SKM-1 treated with dmso at 0.1 percent for 144 hours (cell line): ENCODE results near the gene JMJD6.
"Not testable (repeated sequence)": the region's sequence is repeated elsewhere in the genome, so short reads cannot be mapped to it uniquely, and the experiment has no call there.

Experiments
- DNase-seq: peaks from one replicate; lab custom pipeline; 2025; ENCODE audit not compliant: unreplicated experiment; lab: John Stamatoyannopoulos, UW

The JMJD6 gene

DNA sequence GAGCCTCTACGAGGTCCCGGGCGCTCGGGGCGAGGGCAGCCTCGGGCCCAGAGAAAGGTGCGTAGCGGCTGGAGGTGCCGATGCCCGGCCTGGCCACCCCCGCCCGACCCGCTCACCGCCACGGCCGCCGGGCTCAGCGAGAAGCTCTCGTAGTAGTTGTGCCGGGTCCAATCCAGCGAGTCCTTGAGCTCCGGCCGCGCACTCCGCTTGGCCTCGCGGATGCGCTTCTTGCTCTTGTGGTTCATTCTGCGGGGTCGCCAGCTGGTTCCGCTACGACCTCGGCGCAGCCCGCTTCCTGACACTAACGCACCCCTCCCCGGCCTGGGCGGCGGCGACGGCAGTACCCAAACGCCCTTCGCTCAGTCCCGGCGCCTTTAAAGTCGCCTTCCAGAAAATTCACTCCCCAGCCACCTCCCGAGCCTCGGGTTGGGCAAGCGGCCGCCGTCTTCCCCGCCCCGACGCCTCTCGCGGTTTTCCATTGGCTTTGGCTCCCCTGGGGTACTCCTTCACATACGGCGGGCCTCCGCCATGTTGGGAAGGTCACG, at the start of gene JMJD6:
TSS of gene JMJD6 (minus strand) at position 376 of the 545 bp plus-strand sequence. CDS start at position 245, 131 bp downstream.
- peak; percentile 97 for DNase-seq

DNA sequence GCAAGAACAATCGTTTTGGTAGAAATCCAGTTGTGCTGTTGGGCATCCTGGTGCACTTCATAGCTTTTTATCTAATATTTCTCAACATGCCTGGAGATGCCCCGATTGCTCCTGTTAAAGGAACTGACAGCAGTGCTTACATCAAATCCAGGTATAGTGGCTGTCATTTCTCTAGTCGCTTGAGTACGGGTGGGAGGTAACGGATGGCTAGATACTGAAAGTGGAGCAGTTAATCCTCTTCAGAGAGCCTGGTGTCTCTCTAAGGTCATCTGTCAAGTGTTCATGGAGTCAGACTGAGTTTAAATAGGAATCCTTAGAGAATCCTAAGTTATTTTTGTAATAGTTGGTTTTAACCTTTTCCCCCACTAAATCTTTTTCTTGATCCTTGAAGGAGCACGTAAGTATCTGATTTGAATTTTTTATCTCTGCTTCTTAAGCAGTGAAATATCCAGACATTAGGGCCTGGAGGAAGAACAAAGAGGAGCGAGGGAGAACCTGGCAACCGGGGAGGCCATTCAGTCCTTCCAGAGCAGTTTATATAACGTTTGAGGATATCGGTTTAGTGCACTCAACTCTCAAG, 48.7 kb upstream of the JMJD6 start:
- DNase-seq = no peak

DNA sequence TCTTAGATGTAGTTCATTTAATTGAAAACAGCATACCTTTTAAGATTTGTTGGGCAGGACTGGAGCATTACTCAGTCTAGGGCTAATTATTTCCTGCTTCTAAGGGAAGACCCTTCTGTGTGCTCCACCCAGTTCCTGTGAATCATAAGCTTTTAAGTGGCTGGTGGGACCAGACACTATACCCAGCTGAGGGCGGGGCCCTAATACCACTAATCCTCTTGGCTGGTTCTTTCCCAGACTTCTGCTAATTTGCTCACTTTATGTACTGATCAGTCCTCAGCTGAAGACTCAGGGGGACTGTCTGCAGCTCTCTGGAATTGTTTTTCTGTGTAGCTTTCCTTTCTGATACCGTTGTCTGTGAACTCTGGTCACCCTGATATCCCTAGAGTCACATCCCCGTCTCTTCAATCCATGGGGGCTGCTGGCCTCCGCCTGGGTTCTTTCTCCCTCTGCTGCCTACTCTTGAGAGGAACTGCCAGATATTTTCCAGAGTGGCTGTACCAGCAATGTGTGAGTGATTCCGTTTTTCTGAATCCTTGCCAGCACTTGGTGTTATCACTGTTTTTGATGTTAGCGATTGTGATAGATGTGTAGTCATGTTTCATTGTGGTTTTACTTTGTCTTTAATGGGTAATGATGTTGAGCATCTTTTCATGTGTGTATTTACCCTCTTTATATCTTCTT, 46.6 kb upstream of the JMJD6 start:
- no peak for DNase-seq

DNA sequence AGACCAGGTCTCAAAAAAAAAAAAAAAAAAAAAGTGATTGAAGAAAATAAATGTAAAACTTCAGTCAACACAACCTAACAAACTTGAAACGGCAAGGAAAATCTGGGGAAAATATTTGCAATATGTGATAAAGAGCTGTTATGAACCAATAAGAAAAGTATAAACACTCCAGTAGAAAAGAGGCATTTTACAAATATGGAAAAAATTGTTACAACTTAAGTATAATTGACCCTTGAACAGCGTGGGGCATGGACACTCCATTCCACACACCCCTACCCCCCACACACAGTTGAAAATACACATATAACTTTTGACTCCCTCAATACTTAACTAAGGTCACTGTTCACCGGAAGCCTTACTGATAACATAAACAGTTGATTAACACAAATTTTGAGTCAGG, 32.2 kb upstream of the JMJD6 start:
- no peak for DNase-seq

DNA sequence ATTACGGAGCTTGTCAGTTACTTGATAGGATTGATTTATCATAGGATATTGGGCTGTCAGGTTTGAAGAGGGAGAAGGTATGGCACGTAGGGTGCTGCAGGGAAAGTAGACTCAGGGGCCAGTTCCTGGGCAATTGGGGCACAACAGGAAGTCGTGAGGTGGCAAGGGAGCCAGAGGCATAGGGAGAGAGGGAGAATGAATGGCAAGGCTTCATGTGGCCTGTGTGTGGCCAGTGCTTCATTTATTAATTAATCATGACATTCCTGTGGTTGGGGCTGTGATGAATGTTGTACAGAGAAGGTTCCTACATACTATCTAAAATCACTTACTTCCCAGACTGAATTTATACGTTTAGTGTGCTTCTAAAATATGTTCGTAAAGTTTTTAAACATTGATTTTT, 30.9 kb upstream of the JMJD6 start:
- no peak for DNase-seq

DNA sequence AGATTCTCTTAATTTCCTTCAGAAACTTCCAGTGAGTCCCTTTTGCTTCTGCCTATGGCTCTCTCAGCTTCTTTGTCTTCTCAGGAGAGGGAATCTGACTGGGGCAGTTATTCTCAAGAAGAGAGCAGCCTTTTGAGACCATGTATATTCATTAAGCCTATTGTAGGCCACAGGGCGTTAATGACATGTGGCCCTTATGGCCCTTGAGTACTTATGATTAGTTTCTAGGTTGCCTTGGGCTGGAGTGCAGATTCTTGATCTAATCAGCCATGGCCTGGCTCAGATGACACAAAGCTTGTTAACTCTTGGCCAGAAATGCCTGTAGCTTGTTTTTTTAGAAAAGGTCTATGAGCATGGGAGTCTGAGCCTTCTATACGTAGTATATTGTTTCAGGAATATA, 28.9 kb upstream of the JMJD6 start:
- no peak for DNase-seq

DNA sequence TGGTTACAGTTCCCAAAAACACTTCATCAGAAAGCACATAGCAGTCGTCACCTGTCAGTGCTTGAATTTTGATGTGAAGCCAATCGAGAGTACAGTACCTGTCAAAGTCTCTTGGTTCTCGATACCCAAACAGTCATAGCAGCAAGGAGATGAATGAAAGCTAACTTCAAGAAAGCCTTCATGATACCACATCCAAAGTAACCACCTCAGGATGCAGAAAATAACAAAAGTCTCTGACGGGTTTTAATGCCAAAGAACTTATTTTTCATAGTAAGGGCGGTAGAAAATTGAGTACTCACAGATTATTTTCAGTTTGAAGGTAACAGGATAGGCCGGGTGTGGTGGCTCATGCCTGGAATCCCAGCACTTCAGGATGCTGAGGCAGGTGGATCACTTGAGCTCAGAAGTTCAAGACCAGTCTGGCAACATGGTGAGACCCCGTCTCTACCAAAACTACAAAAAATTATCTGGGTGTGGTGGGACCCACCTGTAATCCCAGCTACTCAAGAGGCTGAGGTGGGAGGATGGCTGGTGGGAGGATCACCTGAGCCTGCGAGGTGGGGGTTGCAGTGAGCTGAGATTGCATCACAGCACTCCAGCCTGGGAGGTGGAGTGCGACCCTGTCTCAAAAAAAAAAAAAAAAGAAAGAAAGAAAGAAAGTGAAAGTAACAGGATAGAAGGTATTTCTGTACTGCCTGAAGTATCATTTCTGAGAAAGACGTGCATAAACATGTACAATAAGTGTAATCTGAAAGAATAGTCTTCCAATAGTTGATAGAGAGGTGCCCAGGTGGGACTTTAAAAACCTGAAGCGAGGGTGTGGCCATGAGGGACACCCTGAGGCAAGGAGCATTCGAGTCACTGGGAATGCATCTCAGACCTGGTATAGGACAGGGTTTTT, 26.9 kb upstream of the JMJD6 start:
- DNase-seq = no peak

DNA sequence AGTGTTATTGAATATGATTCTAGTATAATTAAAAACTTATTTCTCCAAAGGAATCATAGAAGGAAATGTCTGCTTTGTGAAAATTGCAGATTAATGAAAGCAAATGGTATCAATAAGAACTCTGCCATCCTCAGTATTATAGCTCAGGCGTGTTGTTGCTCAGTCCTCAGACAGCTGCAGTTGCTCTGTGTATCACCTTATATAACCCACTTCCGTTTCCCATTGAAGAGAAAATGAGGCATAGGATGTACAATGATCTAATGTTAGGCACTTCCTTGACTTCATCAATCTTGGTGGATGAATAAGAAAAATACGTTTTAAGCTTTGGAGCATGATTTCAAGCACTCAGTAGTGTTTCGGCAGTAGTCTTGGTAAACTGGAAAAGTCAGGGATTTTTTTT, 25.6 kb upstream of the JMJD6 start:
- no peak for DNase-seq

DNA sequence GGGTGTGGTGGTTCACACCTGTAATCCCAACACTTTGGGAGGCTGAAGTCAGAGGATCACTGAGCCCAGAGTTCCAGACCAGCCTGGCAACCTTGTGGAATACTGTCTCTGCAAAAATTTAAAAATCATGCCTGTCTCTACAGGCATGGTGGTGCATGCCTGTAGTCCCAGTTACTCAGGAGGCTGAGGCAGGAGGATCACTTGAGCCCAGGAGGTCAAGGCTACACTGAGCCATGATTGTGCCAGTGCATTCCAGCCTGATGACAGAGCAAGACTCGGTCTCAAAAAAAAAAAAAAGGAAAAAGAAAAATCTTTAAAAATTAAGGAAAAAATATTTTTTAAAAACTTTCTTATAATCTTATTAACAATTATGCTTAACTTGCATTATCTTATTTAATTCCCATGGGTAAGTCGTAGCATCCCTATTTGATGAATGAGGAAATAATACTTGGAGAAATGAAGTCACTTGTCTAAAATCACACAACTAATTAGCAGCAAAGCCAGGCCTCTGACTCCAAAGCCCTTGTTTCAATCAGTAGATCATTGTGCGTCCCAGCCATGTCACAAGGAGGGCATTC, 25.1 kb upstream of the JMJD6 start:
- DNase-seq = no peak

DNA sequence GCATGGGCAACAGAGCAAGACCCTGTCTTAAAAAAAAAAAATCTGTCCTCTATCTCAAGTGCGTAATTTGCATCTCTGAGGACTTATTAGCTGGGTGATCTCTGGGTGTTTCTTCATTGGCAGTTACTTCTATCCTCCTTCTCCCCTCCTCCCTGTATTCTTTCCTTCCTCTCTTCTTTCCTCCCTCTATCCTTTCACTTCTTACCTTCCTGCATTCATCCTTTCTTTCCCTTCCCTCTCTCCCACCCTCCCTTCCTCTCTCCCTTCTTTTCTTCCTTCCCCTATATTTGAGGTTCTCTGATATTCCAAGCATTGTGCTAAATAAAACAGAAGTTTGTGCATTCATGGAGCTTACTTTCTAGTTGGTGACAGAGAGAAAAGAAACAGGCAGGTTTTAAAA, 22.3 kb upstream of the JMJD6 start:
- DNase-seq = no peak

DNA sequence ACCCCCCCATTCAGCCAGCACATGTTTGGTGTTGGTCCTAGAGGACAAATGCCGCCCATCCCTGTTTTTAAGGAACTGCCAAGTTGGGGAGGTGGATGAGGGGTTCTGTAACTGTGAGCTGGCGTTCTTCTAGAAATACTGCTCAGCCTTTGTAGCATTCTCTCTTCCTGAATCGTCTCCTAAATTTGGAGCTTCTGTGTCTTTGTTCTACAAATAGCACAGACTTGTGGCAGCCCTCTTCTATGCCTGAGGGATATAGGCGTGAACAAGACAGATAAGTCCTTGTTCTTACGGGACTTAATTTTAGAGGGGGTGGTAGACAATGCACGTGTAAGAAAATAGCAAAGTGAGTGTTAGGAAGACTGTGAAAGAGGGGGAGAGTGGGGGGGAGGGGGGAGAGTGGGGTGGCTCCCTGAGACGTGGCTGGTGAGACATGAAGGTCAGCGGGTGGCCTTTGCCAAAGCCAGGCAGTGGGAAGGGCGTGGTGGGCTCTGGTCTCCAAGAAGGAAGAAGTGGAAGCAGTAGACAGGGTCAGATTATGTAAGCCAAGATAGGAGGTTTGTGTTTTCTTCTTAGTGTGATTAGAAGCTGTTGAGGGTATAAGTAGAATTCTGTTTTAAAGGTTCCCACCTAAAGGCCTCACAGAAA, 21.4 kb upstream of the JMJD6 start:
- no peak for DNase-seq

DNA sequence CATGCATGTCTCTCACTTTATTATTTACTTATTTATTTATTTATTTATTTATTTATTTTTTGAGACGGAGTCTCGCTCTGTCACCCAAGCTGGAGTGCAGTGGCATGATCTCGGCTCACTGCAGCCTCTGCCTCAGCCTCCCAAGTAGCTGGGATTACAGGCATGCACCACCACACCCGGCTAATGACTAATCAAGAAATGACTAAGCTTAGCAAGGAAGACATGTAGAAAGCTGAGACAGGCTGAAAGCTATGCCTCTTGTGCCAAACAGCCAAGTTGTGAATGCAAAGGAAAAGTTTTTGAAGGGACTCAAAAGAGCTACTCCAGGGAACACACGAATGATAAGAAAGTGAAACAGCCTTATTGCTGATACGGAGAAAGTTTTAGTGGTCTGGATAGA, 19.4 kb upstream of the JMJD6 start:
- DNase-seq = not testable (repeated sequence)

DNA sequence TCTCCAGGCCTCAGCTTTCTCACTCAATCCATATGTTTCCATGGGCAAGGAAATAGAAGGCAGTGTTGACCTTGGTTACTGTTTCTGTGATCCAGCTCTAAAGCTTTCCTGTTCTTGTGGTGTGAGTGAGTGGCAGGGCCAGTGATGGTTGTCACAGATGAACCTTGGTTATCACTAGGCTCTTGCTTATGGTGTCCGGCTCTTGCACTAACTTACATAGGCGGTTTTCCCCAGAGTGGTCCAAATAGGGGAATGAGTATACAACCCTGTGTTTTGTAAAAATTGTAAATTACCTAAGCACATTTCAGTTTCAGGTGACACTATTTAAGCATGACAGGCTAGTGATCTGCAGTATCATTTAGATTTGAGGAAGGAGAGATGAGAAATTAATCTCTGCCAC, 18.3 kb upstream of the JMJD6 start:
- no peak for DNase-seq

DNA sequence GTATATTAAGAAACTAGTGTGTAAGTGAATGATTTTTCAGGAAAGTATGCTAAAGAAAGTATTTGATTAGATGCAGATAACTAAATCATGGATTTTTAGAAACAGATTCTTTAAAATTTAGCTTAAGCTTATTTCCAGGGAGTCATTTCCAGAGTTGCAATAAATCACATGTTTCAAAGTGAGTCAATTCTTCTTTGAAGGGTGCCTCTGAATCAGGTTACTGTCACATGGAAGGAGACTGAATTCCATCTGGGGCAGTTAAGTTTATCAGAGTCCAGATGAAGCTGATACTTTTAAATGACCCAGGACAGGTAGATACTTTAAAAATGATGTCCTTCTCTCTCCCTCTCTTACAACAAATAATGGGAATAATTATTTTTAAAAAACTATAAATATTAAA, 16.6 kb upstream of the JMJD6 start:
- DNase-seq = no peak

DNA sequence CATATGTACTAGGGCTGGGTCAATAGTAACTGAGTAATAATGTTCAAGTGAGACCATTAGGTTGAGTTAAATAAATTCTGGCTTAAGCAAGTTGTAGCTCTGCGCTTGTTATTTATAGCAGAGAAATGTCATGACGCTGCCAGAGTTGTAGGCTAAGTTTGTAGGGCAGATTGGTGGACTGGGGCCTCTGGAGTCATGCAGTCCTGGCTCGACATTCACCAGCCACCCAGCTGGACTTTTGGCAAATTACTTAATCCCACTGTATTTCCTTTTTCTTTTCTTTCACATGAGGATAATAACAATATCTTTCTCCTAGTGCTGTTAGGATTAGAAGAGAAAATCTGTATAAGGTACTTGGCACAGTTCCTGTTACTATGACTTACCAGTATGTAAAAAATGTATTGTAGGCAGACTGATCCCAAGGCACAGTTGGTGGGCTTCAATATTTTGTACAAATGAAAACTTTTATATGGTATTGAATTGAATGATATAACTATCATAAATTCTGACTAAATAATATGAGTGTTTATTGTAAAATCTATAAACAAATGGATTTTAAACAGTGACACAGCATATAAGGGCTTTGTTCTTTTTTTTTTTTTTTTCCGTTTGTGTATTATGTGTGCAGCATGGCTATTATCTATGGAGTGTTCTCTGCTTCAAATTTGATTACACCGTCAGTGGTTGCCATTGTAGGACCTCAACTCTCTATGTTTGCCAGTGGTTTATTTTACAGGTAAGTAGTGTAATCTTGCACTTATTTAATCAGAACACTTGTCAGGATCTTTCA, 14.1 kb upstream of the JMJD6 start:
- no peak for DNase-seq

DNA sequence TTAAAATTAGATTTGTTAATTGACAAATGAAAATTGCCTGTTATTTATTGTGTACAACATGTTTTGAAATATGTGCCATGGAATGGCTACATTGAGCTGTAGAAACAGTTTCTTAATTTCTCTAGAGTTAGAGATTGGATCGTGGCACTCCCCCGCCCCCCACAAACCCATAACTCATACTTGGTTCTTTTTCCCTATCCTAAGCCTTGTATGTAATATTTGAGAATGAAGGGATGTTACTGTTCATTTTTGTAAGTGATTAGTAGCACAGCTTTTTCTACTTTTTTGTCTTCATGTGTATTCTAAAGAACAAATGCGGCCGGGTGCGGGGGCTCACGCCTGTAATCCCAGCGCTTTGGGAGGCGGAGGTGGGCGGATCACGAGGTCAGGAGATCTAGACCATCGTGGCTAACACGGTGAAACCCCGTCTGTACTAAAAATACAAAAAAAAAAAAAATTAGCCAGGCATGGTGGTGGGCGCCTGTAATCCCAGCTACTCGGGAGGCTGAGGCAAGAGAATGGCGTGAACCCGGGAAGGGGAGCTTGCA, 13.2 kb upstream of the JMJD6 start:
- DNase-seq = not testable (repeated sequence)

DNA sequence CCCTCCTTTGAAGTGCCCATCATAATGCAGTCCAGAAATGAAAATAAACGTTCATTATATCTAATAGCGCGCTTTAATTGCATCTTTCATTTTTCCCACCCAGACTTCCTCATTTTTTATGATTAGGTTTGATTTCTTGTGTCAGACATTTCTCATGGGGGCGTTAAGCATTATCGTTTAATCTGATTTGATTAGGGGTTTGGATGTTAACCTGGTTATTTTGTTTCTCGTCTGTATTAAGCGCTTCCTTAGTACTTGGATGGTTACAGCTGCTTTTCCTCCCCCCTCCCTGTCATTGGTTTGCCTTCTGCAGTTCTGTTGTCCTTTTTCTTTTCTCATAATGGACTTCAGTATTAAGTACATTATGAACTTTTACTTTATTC, 12.1 kb upstream of the JMJD6 start:
- DNase-seq = no peak

DNA sequence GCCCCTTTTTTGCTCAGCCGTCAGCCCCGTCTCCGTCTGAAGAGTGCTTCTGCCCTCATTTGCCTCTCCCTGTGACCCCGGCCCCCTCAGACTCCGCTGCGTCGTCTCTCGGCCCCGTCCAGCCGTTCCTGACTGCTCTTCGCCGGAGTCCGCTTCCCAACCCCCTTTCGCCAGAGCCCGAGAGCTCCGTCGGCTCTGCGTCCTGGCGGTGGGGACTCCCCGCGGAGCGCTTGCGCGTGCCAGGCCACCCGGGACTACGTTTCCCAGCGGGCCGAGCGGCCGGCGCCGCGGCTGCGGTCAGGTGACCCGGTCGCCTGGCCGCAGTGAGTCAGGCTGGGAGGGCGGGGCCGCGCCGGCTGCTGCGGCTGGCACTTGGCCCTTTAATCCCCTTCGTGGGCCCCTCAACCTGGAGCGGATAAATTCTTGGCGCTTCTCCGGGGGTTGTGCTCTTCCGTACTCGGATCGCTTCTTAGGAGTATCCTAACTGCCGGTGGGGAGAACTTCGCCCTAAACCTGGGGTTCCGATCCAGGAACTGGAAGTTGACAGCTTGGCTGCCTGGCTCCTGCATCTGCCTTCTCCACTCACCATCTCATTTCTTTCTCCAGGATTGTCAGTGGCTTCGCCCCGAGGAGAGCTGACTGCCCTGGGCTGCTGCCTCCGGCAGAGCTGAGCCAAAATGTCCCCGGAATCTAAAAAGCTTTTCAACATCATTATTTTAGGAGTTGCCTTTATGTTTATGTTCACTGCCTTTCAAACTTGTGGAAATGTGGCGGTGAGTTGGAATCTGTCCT, 11.5 kb upstream of the JMJD6 start, which contains the start of gene MFSD11:
TSS of gene MFSD11 (plus strand) at position 444 of the 792 bp plus-strand sequence. CDS start at position 678, 234 bp downstream.
- peak; percentile 89 for DNase-seq
